IMR-90 (cell line): ENCODE data around the gene ROR2.

Source experiments
- BHLHE40 ChIP-seq: fragments of 150-350 bp; IDR thresholded peaks from 2 replicates; pipeline ENCODE4 v1.6.1; 2016; ENCODE audit warnings: mild to moderate bottlenecking, low read depth, low read length
- CEBPB ChIP-seq: IDR thresholded peaks from 2 replicates; pipeline ENCODE4 v1.6.1; 2012; ENCODE audit warnings: low read depth, low read length, improper control_type of control experiment
- MXI1 ChIP-seq: IDR thresholded peaks from 2 replicates; pipeline ENCODE4 v1.6.1; 2012; ENCODE audit warnings: low read depth, mild to moderate bottlenecking, low read length, moderate library complexity, borderline replicate concordance
- POLR2A ChIP-seq: IDR thresholded peaks from 2 replicates; pipeline ENCODE4 v1.6.1; 2012; ENCODE audit warnings: mild to moderate bottlenecking, low read depth, low read length
- TF ChIP-seq, protein P1 (sequence below): conservative IDR thresholded peaks from 2 replicates; pipeline ENCODE4 v1.5.1; 2012; ENCODE audit warnings: mild to moderate bottlenecking, low read depth, low read length, improper control_type of control experiment

DNA sequence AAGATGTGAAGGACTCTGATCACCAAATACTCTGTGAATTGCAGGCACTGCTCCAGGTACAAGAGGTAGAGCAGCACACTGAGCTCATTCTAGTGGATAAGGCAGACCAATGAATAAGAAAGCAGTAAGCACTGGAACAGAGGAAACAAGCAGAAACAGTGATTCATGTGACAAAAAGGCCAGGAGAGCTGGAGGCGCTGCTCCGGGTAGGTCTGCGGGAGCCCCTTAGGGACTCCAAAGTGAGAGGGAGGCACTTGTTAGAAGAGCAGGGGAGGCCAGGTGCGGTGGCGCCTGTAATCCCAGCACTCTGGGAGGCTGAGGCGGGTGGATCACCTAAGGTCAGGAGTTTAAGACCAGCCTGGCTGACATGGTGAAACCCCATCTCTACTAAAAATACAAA lies 294.8 kb downstream of the ROR2 start:
- TF ChIP-seq POLR2A (no peak), MXI1 (no peak), CEBPB (no peak), BHLHE40 (no peak)
- TF ChIP-seq, protein P1, sequence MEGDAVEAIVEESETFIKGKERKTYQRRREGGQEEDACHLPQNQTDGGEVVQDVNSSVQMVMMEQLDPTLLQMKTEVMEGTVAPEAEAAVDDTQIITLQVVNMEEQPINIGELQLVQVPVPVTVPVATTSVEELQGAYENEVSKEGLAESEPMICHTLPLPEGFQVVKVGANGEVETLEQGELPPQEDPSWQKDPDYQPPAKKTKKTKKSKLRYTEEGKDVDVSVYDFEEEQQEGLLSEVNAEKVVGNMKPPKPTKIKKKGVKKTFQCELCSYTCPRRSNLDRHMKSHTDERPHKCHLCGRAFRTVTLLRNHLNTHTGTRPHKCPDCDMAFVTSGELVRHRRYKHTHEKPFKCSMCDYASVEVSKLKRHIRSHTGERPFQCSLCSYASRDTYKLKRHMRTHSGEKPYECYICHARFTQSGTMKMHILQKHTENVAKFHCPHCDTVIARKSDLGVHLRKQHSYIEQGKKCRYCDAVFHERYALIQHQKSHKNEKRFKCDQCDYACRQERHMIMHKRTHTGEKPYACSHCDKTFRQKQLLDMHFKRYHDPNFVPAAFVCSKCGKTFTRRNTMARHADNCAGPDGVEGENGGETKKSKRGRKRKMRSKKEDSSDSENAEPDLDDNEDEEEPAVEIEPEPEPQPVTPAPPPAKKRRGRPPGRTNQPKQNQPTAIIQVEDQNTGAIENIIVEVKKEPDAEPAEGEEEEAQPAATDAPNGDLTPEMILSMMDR = no peak
